ENCODE results near the gene STX17. TPM values are rescaled to one million over a fixed set of nuclear protein-coding genes. Genes with fewer than 3 reads are reported as not detected.

STX17 gene
- total RNA-seq, 2 experiments from 2014 or later = 33.3 to 41.9 TPM

DNA sequence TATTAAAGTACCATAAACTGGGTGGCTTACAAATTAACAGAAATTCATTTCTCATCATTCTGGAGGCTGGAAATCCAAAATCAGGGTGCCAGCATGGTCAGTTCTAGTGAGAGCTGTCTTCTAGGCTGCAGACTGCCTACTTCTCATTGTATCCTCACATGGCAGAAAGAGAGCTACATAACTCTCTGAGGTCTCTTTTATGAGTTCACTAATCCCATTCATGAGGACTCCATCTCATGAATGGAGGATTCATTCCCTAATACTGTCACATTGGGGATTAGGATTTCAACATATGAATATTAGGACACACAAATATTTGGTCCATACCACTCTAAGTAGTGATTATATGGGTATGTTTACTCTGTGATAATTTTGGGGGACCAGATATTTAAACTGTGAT, 108.4 kb downstream of the STX17 start:
- TF ChIP-seq, protein P1, sequence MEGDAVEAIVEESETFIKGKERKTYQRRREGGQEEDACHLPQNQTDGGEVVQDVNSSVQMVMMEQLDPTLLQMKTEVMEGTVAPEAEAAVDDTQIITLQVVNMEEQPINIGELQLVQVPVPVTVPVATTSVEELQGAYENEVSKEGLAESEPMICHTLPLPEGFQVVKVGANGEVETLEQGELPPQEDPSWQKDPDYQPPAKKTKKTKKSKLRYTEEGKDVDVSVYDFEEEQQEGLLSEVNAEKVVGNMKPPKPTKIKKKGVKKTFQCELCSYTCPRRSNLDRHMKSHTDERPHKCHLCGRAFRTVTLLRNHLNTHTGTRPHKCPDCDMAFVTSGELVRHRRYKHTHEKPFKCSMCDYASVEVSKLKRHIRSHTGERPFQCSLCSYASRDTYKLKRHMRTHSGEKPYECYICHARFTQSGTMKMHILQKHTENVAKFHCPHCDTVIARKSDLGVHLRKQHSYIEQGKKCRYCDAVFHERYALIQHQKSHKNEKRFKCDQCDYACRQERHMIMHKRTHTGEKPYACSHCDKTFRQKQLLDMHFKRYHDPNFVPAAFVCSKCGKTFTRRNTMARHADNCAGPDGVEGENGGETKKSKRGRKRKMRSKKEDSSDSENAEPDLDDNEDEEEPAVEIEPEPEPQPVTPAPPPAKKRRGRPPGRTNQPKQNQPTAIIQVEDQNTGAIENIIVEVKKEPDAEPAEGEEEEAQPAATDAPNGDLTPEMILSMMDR (IDR thresholded peaks at IDR 0.05) = no peak
- intact Hi-C loops (cut with micrococcal nuclease) = loop anchor here (5.0 to 10.0 kb wide), 4 partner anchors 188 to 830 kb away; no protein-coding TSS in a partner anchor
- DNase-seq (no peak), ATAC-seq (no peak)
- Mint-ChIP-seq H3K27me3 (no peaks in the 10 kb centered on the region), H3K4me3 (no peak overlapping the region), H3K4me1 (ENCODE audit: low read depth) (no peaks in the 10 kb centered on the region), H3K27ac (no peak overlapping the region), H3K9me3 (peaks cover 2% of the 10 kb centered on the region), H3K36me3 (ENCODE audit: low read depth) (peaks cover 24% of the 10 kb centered on the region)
- ChIA-PET CTCF (interaction anchor here (3.2 to 4.5 kb wide), 3 partner anchors 13 to 783 kb away, joined by 13 to 19 read pairs (median 13); no protein-coding TSS in a partner anchor), POLR2A (interaction anchor here (0.6 kb wide), 1 partner anchor 288 kb away, joined by 3 read pairs; no protein-coding TSS in a partner anchor)

DNA sequence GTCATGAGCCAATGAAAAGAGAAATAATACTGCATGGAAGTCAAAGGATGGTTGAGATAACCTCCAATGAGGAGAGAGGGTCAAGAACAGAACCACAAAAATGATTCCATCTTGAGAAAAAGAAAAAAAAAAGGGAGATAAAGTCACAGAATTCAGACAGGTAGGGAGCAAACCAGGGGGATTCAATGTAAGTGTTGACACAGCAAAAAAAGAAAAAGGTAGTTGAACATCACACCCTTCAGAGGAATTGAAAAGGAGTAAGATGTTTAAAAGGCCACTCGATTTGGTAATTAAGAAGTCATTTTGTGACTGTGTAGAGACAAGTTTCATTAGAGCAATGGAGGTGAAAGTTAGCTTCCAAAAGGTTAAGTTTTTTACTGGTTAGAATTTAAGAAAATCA, 113.1 kb downstream of the STX17 start:
- intact Hi-C loops (cut with micrococcal nuclease) = loop anchor here (10.0 kb wide), 2 partner anchors 755 to 835 kb away; no protein-coding TSS in a partner anchor
- ChIA-PET POLR2A (interaction anchor here (0.5 kb wide), 1 partner anchor 8 kb away, joined by 3 read pairs; no protein-coding TSS in a partner anchor), CTCF (no interaction called here)
- no peaks in the 10 kb centered on the region for H3K4me1 Mint-ChIP-seq (ENCODE audit: low read depth)
- H3K4me3 Mint-ChIP-seq = no peak overlapping the region
- DNase-seq = no peak
- peaks cover 14% of the 10 kb centered on the region for H3K36me3 Mint-ChIP-seq (ENCODE audit: low read depth)
- no peak for ATAC-seq
- TF ChIP-seq, protein P1 (IDR thresholded peaks at IDR 0.05) = no peak
- no peaks in the 10 kb centered on the region for H3K27me3 Mint-ChIP-seq
- no peak overlapping the region for H3K27ac Mint-ChIP-seq
- H3K9me3 Mint-ChIP-seq = no peaks in the 10 kb centered on the region

Other genes starting within 250 kb of the STX17 start
- gene NR4A3, start 84.8 kb upstream of the STX17 start, total RNA-seq = 100 to 1,000 TPM; 112 to 113 TPM
- 10 to 100 TPM; 10.2 to 11.1 TPM for gene ERP44, start 192.3 kb downstream of the STX17 start, total RNA-seq
- 10 to 100 TPM; 18.0 to 20.4 TPM for gene INVS, start 192.6 kb downstream of the STX17 start, total RNA-seq